ENCODE results near the gene SLC34A2. TPM values are rescaled to one million over a fixed set of nuclear protein-coding genes. Genes with fewer than 3 reads are reported as not detected.
A peak's percentile ranks its signal among the peaks of the same experiment; 100 is the strongest.
"Not testable (repeated sequence)": the region's sequence is repeated elsewhere in the genome, so short reads cannot be mapped to it uniquely, and the experiment has no call there.

Gene SLC34A2
- total RNA-seq: 1 to 10 TPM in 1 of 2 donors, not detected in 1; 1.4 TPM
- under 1 TPM; 0.10 to 0.50 TPM for polyA plus RNA-seq
- long read RNA-seq, donor 1: 0 reads
- long read RNA-seq, donor 2: 0 reads

- 6 to 8% methylated on average over 59 to 71 of the region's 71 CpGs for WGBS, 2 donors
- no peaks in the 10 kb centered on the region for H3K4me1 ChIP-seq (ENCODE audit: control insufficient read depth in 1 of 2, insufficient read depth in 2 of 2, low read length in 2 of 2)
- DNase-seq: no peak
- no peak within 1 kb of the TSS for H3K27ac ChIP-seq (ENCODE audit: low read depth in 1 of 2, low read length in 2 of 2)
- H3K27me3 ChIP-seq (ENCODE audit: control insufficient read depth in 1 of 2, insufficient read depth in 2 of 2, low read length in 1 of 2): no peaks in the 10 kb centered on the region
- ATAC-seq (ENCODE audit: low FRiP score): no peak
- intact Hi-C loops (cut with DNase I): no loop called here
- no peaks in the 10 kb centered on the region for H3K9me3 ChIP-seq (ENCODE audit: control insufficient read depth, low read length)
- H3K36me3 ChIP-seq (ENCODE audit: control insufficient read depth in 1 of 2, insufficient read depth in 2 of 2, low read length in 1 of 2): no peaks in the 10 kb centered on the region
- no peak within 1 kb of the TSS for H3K4me3 ChIP-seq (ENCODE audit: low read length in 2 of 2)
Observed at GRCh38 chr4:25654971-25655963, at the start of gene SLC34A2. Gene SLC34A2 (plus strand): TSS chr4:25655851. CDS start chr4:25662501, 6,650 bp downstream.

GRCh38 chr4:25608644-25609043, 47.0 kb upstream of the SLC34A2 start:
- Histone ChIP-seq H3K4me3 (ENCODE audit: low read length in 2 of 2) (no peak overlapping the region), H3K27ac (ENCODE audit: low read depth in 1 of 2, low read length in 2 of 2) (no peak overlapping the region), H3K4me1 (ENCODE audit: control insufficient read depth in 1 of 2, insufficient read depth in 2 of 2, low read length in 2 of 2) (no peaks in the 10 kb centered on the region), H3K36me3 (ENCODE audit: control insufficient read depth in 1 of 2, insufficient read depth in 2 of 2, low read length in 1 of 2) (no peaks in the 10 kb centered on the region), H3K9me3 (ENCODE audit: control insufficient read depth, low read length) (no peaks in the 10 kb centered on the region), H3K27me3 (ENCODE audit: control insufficient read depth in 1 of 2, insufficient read depth in 2 of 2, low read length in 1 of 2) (no peaks in the 10 kb centered on the region)
- DNase-seq: no peak
- no peak for ATAC-seq (ENCODE audit: low FRiP score)
- intact Hi-C loops (cut with DNase I): no loop called here
- 77% methylated on average over 5 of the region's 5 CpGs for WGBS, 2 donors

DNA sequence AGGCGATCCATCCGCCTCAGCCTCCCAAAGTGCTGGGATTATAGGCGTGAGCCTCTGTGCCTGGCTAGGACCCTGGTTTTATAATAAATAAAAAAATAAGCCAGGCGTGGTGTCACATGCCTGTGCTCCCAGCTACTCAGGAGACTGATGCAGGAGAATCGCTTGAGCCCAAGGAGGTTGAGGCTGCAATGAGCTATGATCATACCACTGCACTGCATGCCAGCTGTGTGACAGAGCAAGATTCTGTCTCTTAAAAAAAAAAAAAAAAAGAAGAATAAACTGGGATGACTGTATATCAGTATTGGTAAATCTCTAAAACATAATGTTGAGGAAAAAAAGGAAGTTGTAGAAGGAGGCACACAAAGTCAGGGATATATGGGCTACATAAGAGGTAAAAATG, 45.7 kb upstream of the SLC34A2 start:
- intact Hi-C loops (cut with DNase I): no loop called here
- Histone ChIP-seq H3K4me1 (ENCODE audit: control insufficient read depth in 1 of 2, insufficient read depth in 2 of 2, low read length in 2 of 2) (no peaks in the 10 kb centered on the region), H3K27me3 (ENCODE audit: control insufficient read depth in 1 of 2, insufficient read depth in 2 of 2, low read length in 1 of 2) (no peaks in the 10 kb centered on the region)

DNA sequence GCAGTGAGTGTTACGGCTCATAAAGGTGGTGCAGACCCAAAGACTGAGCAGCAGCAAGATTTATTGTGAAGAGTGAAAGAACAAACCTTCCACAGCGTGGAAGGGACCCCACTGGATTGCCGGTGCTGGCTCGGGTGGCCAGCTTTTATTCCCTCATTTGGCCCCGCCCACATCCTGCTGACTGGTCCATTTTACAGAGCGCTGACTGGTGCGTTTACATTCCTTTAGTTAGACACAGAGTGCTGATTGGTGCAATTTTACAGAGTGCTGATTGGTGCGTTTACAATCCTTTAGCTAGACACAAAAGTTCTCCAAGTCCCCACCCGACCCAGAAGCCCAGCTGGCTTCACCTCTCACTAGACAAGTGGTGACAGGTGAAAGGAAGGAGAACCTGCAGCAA, 42.0 kb upstream of the SLC34A2 start:
- H3K27ac ChIP-seq (ENCODE audit: low read depth in 1 of 2, low read length in 2 of 2); H3K4me3 ChIP-seq (ENCODE audit: low read length in 2 of 2); H3K9me3 ChIP-seq (ENCODE audit: control insufficient read depth, low read length); intact Hi-C loops (cut with DNase I); ATAC-seq (ENCODE audit: low FRiP score); H3K36me3 ChIP-seq (ENCODE audit: control insufficient read depth in 1 of 2, insufficient read depth in 2 of 2, low read length in 1 of 2); H3K4me1 ChIP-seq (ENCODE audit: control insufficient read depth in 1 of 2, insufficient read depth in 2 of 2, low read length in 2 of 2); H3K27me3 ChIP-seq (ENCODE audit: control insufficient read depth in 1 of 2, insufficient read depth in 2 of 2, low read length in 1 of 2): not testable (repeated sequence)
- WGBS, 2 donors: 82 to 83% methylated on average over 9 of the region's 9 CpGs
- peak in 1 of 2 donors; percentile 20 for DNase-seq

More for the DNA sequence above, 45.7 kb upstream of the SLC34A2 start:
- DNase-seq: no peak
- H3K27ac ChIP-seq (ENCODE audit: low read depth in 1 of 2, low read length in 2 of 2): no peak overlapping the region
- H3K4me3 ChIP-seq (ENCODE audit: low read length in 2 of 2): no peak overlapping the region
- no peaks in the 10 kb centered on the region for H3K9me3 ChIP-seq (ENCODE audit: control insufficient read depth, low read length)
- H3K36me3 ChIP-seq (ENCODE audit: control insufficient read depth in 1 of 2, insufficient read depth in 2 of 2, low read length in 1 of 2): no peaks in the 10 kb centered on the region
- no peak for ATAC-seq (ENCODE audit: low FRiP score)
- 90 to 91% methylated on average over 5 of the region's 5 CpGs for WGBS, 2 donors

GRCh38 chr4:25614807-25615206, 40.8 kb upstream of the SLC34A2 start:
- no peak overlapping the region for H3K4me3 ChIP-seq (ENCODE audit: low read length in 2 of 2)
- no peak overlapping the region for H3K27ac ChIP-seq (ENCODE audit: low read depth in 1 of 2, low read length in 2 of 2)
- DNase-seq (peak in 1 of 2 donors; percentile 9), ATAC-seq (ENCODE audit: low FRiP score) (no peak)
- WGBS, 2 donors: 78 to 91% methylated on average over 6 of the region's 6 CpGs
- H3K36me3 ChIP-seq (ENCODE audit: control insufficient read depth in 1 of 2, insufficient read depth in 2 of 2, low read length in 1 of 2): no peaks in the 10 kb centered on the region
- no peaks in the 10 kb centered on the region for H3K9me3 ChIP-seq (ENCODE audit: control insufficient read depth, low read length)
- intact Hi-C loops (cut with DNase I): no loop called here
- no peaks in the 10 kb centered on the region for H3K27me3 ChIP-seq (ENCODE audit: control insufficient read depth in 1 of 2, insufficient read depth in 2 of 2, low read length in 1 of 2)
- H3K4me1 ChIP-seq (ENCODE audit: control insufficient read depth in 1 of 2, insufficient read depth in 2 of 2, low read length in 2 of 2): no peaks in the 10 kb centered on the region

GRCh38 chr4:25621027-25621930, 34.4 kb upstream of the SLC34A2 start:
- Histone ChIP-seq H3K27me3 (ENCODE audit: control insufficient read depth in 1 of 2, insufficient read depth in 2 of 2, low read length in 1 of 2) (no peaks in the 10 kb centered on the region), H3K36me3 (ENCODE audit: control insufficient read depth in 1 of 2, insufficient read depth in 2 of 2, low read length in 1 of 2) (no peaks in the 10 kb centered on the region), H3K4me1 (ENCODE audit: control insufficient read depth in 1 of 2, insufficient read depth in 2 of 2, low read length in 2 of 2) (no peaks in the 10 kb centered on the region), H3K4me3 (ENCODE audit: low read length in 2 of 2) (no peak overlapping the region), H3K9me3 (ENCODE audit: control insufficient read depth, low read length) (no peaks in the 10 kb centered on the region), H3K27ac (ENCODE audit: low read depth in 1 of 2, low read length in 2 of 2) (no peak overlapping the region)
- DNase-seq (peak in 1 of 2 donors; percentile 13), ATAC-seq (ENCODE audit: low FRiP score) (no peak)
- intact Hi-C loops (cut with DNase I): no loop called here
- WGBS, 2 donors: 25 to 26% methylated on average over 15 of the region's 15 CpGs

GRCh38 chr4:25624616-25625015, 31.0 kb upstream of the SLC34A2 start:
- no peaks in the 10 kb centered on the region for H3K4me1 ChIP-seq (ENCODE audit: control insufficient read depth in 1 of 2, insufficient read depth in 2 of 2, low read length in 2 of 2)
- no peaks in the 10 kb centered on the region for H3K9me3 ChIP-seq (ENCODE audit: control insufficient read depth, low read length)
- no peak overlapping the region for H3K27ac ChIP-seq (ENCODE audit: low read depth in 1 of 2, low read length in 2 of 2)
- DNase-seq (no peak), ATAC-seq (ENCODE audit: low FRiP score) (no peak)
- H3K4me3 ChIP-seq (ENCODE audit: low read length in 2 of 2): no peak overlapping the region
- 21 to 29% methylated on average over 1 of the region's 1 CpG for WGBS, 2 donors
- H3K36me3 ChIP-seq (ENCODE audit: control insufficient read depth in 1 of 2, insufficient read depth in 2 of 2, low read length in 1 of 2): no peaks in the 10 kb centered on the region
- intact Hi-C loops (cut with DNase I): no loop called here
- no peaks in the 10 kb centered on the region for H3K27me3 ChIP-seq (ENCODE audit: control insufficient read depth in 1 of 2, insufficient read depth in 2 of 2, low read length in 1 of 2)

DNA sequence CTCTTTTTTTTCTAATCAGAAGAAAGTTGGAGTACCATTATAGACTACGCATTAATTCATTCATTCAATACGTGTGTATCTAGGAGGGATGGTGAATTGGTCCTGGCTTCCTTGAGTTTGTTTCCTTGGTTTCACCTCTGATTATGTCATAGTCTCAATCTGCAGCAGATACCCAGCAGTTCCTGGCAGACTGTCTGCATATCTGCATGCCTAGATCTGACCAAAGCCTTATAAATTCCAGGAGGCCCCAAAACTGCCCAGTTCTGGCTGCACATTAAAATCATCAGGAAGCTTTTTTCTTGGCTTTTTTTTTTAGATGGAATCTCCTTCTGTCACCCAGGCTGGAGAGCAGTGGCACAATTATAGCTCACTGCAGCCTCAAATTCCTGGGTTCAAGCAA, 27.2 kb upstream of the SLC34A2 start:
- Histone ChIP-seq H3K9me3 (ENCODE audit: control insufficient read depth, low read length) (peaks cover 3% of the 10 kb centered on the region), H3K36me3 (ENCODE audit: control insufficient read depth in 1 of 2, insufficient read depth in 2 of 2, low read length in 1 of 2) (no peaks in the 10 kb centered on the region), H3K27ac (ENCODE audit: low read depth in 1 of 2, low read length in 2 of 2) (no peak overlapping the region), H3K4me1 (ENCODE audit: control insufficient read depth in 1 of 2, insufficient read depth in 2 of 2, low read length in 2 of 2) (no peaks in the 10 kb centered on the region), H3K4me3 (ENCODE audit: low read length in 2 of 2) (no peak overlapping the region), H3K27me3 (ENCODE audit: control insufficient read depth in 1 of 2, insufficient read depth in 2 of 2, low read length in 1 of 2) (no peaks in the 10 kb centered on the region)
- ATAC-seq (ENCODE audit: low FRiP score) (no peak), DNase-seq (no peak)
- intact Hi-C loops (cut with DNase I): no loop called here
- WGBS, 2 donors: 85 to 86% methylated on average over 2 of the region's 2 CpGs
